HFFc6 (cell line): Measurements from ENCODE around the gene CTSE. TPM values are rescaled to one million over a fixed set of nuclear protein-coding genes. Genes with fewer than 3 reads are reported as not detected.
"Not testable (repeated sequence)": the region's sequence is repeated elsewhere in the genome, so short reads cannot be mapped to it uniquely, and the experiment has no call there.

Experiments used
- DNase-seq: peaks from one replicate; pipeline ENCODE4 v3.0.0-alpha.2; 2018
- H3K27ac Mint-ChIP-seq: 2 replicates; pipeline ENCODE4 v1.8.0; 2020; ENCODE audit warnings: mild to moderate bottlenecking, mixed read lengths
- H3K27me3 Mint-ChIP-seq: 2 replicates; pipeline ENCODE4 v1.8.0; 2021; ENCODE audit warnings: mild to moderate bottlenecking, moderate library complexity, mixed read lengths; ENCODE audit not compliant: insufficient read depth
- H3K36me3 Mint-ChIP-seq: 2 replicates; pipeline ENCODE4 v1.8.0; 2021; ENCODE audit warnings: low read depth, mixed read lengths
- H3K4me1 Mint-ChIP-seq: 2 replicates; pipeline ENCODE4 v1.8.0; 2020; ENCODE audit warnings: low read depth, mixed read lengths
- H3K4me3 Mint-ChIP-seq: 2 replicates; pipeline ENCODE4 v1.8.0; 2020; ENCODE audit warnings: mild to moderate bottlenecking, moderate library complexity, mixed read lengths
- H3K9me3 Mint-ChIP-seq: 2 replicates; pipeline ENCODE4 v1.8.0; 2020; ENCODE audit warnings: mild to moderate bottlenecking, mixed read lengths
- total RNA-seq, 6 experiments: library from RNA; stranded (reverse); fragmentation: NEBNext Ultra II Directional; extraction: Animal tissue kit (Norgen Biotek cat#: 25700); gene quantifications; 2 replicates in 1 of 6; 3 replicates in 5 of 6; pipeline ENCODE4 v1.2.3, GENCODE V29; 2021
- TF ChIP-seq, protein P1 (sequence below): fragments of 200-600 bp; sonication (generic); IDR thresholded peaks from 2 replicates; pipeline ENCODE4 v1.5.0; 2021; ENCODE audit warnings: antibody characterized with exemption, mild to moderate bottlenecking

Gene CTSE
- total RNA-seq, 6 experiments from 2014 or later: not detected

DNA sequence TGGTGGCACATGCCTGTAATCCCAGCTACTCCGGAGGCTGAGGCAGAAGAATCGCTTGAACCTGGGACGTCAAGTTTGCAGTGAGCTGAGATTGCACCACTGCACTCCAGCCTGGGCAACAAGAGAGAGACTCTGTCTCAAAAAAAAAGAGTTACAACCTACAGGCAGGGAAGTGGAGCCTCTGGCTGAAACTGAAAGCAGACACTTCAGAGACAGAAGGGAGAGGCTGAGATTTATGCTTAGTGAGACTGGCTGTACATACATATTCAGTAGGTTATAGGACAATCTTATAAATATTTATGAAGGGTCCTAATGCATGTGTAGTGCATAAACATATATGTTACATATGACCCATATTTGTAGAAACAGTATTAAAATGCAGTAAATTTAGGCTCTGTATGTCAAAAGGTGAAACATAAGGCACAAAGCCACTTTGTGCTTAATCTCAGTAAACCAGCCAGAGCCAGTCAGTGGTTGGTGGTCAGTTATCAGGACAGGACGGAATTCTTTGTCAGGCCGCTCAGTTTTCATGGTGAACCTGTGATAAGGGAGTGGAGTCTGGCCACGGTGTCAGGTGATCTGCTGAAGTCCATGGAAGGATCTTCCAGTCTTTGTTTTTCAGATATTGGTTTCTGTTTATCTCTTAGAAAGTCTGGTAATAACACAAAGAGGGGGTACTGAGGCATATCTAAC is 42.9 kb upstream of the CTSE start:
- no peaks in the 10 kb centered on the region; the same call in 1 of the 2 replicates for H3K9me3 Mint-ChIP-seq
- no peak for DNase-seq
- no peaks in the 10 kb centered on the region for H3K36me3 Mint-ChIP-seq
- H3K4me3 Mint-ChIP-seq: no peak overlapping the region
- TF ChIP-seq, protein P1, sequence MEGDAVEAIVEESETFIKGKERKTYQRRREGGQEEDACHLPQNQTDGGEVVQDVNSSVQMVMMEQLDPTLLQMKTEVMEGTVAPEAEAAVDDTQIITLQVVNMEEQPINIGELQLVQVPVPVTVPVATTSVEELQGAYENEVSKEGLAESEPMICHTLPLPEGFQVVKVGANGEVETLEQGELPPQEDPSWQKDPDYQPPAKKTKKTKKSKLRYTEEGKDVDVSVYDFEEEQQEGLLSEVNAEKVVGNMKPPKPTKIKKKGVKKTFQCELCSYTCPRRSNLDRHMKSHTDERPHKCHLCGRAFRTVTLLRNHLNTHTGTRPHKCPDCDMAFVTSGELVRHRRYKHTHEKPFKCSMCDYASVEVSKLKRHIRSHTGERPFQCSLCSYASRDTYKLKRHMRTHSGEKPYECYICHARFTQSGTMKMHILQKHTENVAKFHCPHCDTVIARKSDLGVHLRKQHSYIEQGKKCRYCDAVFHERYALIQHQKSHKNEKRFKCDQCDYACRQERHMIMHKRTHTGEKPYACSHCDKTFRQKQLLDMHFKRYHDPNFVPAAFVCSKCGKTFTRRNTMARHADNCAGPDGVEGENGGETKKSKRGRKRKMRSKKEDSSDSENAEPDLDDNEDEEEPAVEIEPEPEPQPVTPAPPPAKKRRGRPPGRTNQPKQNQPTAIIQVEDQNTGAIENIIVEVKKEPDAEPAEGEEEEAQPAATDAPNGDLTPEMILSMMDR: no peak
- H3K27ac Mint-ChIP-seq: no peak overlapping the region
- H3K4me1 Mint-ChIP-seq: no peaks in the 10 kb centered on the region
- peaks cover 43% of the 10 kb centered on the region for H3K27me3 Mint-ChIP-seq

GRCh38 chr1:206065547-206066145 is 42.0 kb upstream of the CTSE start:
- Mint-ChIP-seq H3K27ac (no peak overlapping the region), H3K27me3 (peaks cover 37% of the 10 kb centered on the region), H3K9me3 (no peaks in the 10 kb centered on the region; the same call in 1 of the 2 replicates), H3K4me3 (no peak overlapping the region), H3K4me1 (no peaks in the 10 kb centered on the region), H3K36me3 (no peaks in the 10 kb centered on the region)
- DNase-seq: no peak
- TF ChIP-seq, protein P1: no peak

- H3K36me3 Mint-ChIP-seq, H3K4me1 Mint-ChIP-seq, H3K9me3 Mint-ChIP-seq, H3K4me3 Mint-ChIP-seq, H3K27ac Mint-ChIP-seq, DNase-seq: not testable (repeated sequence)
- peaks cover 30% of the 10 kb centered on the region for H3K27me3 Mint-ChIP-seq
Measured at GRCh38 chr1:206064501-206064900, 40.8 kb upstream of the CTSE start.

DNA sequence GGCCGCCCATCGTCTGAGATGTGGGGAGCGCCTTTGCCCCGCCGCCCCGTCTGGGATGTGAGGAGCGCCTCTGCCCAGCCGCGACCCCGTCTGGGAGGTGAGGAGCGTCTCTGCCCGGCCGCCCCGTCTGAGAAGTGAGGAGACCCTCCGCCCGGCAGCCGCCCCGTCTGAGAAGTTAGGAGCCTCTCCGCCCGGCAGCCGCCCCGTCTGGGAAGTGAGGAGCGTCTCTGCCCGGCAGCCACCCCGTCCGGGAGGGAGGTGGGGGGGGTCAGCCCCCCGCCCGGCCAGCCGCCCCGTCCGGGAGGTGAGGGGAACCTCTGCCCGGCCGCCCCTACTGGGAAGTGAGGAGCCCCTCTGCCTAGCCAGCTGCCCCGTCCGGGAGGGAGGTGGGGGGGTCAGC is 40.3 kb upstream of the CTSE start:
- H3K27ac Mint-ChIP-seq: not testable (repeated sequence)

DNA sequence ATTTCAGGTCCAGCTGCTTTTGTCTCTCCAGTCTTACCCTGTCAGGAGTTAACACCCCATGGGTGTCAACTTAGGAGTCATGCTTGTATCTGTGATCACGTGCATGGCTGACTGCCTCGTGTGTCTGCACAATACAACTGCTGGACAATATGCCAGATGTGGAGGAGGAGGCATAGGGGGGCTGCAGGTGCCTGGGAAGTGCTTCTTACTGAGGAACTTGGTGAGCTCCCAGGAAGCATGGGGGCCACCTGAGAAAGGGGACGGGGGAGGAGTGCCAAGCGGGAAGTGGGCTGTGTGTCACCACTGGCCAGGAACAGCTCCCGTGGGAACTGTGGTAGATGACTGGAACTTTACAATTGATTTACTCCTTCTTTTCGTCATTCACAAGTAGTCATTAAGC is 38.8 kb upstream of the CTSE start:
- TF ChIP-seq, protein P1: no peak
- H3K4me1 Mint-ChIP-seq: no peaks in the 10 kb centered on the region

More for the DNA sequence above, 40.3 kb upstream of the CTSE start:
- peaks cover 27% of the 10 kb centered on the region for H3K27me3 Mint-ChIP-seq
- H3K4me3 Mint-ChIP-seq, H3K36me3 Mint-ChIP-seq, H3K9me3 Mint-ChIP-seq, DNase-seq, H3K4me1 Mint-ChIP-seq: not testable (repeated sequence)

DNA sequence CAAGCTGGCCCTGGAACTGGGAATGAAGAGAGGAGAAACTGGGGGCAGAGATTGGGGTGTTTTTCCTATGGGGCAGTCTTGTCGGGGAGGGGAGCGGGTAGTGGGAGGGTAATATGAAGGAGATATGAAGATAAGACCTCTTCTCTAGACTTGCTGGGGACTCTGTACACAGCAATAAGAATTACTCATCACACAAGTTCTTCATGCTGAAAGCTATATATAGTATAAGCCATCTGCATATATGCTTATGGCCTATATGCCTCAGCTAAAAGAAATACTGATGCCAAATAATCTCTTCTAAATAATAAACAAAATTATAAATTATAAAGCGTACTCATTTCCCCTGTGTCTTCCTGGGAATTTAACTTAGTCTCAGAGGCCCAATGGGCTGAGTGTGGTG is 37.1 kb upstream of the CTSE start:
- TF ChIP-seq, protein P1: no peak
- Mint-ChIP-seq H3K27me3 (peaks cover 24% of the 10 kb centered on the region; the same call in 1 of the 2 replicates), H3K4me3 (no peak overlapping the region), H3K27ac (no peak overlapping the region), H3K36me3 (no peaks in the 10 kb centered on the region), H3K9me3 (no peaks in the 10 kb centered on the region; the same call in 1 of the 2 replicates), H3K4me1 (no peaks in the 10 kb centered on the region)
- DNase-seq: no peak

More for the DNA sequence above, 38.8 kb upstream of the CTSE start:
- Mint-ChIP-seq H3K9me3 (no peaks in the 10 kb centered on the region; the same call in 1 of the 2 replicates), H3K27ac (no peak overlapping the region), H3K36me3 (no peaks in the 10 kb centered on the region), H3K4me3 (no peak overlapping the region), H3K27me3 (peaks cover 19% of the 10 kb centered on the region)
- DNase-seq: no peak
